Activated CD4-positive, alpha-beta T cell treated with anti-CD3 and anti-CD28 coated beads for 24 hours (primary cell): Measurements from ENCODE around the gene ZNF273.
A peak's percentile ranks its signal among the peaks of the same experiment; 100 is the strongest.

Source experiments
- DNase-seq, 2 donors: peaks; one replicate each; pipeline ENCODE4 v3.0.0-alpha.2; 2020; ENCODE audit warnings: low read depth in 2 of 2

ZNF273 gene

DNA sequence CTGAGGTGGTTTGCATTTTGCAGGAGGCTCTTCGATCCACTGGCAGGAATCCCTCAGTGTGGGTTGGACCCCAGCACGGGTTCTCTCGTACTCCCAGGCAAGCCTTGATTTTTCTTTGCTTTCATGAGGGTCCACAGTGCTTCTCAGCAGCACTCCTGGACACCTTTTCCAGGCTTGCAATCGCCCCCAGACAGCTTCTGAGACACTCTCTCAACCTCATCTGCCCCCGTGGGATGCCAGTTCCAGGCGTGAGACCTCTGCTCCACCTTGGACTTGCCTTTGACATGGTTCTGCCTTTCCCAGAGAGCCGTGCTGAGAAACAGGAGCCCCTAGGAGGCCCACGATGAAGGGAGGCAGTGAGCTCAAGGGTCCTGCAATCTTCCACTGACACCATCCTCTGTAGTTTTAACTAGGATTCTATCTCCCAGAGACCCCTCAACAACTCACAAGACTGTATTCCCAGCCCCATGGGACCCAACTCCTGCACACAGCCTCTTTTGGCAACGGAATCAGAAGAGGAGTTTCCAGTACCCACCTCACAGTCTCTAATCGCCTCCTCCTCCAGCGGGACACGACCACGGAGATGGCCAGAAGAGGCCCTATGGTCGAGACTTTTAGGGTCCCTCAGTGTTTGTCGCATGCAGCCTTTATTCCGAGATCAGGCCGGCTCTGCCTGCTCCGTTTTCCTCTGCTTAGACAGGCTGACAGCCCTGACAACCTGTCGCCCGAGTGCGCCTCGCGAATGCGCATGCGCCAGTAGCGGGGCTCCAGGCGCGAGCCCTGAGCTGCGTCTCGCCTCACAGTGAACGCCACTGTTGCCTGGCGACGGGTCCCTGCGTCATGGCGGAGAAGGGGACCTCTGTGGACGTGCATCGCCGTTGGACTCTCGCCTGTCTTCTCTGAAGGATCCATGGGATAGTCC, 26.0 kb upstream of the ZNF273 start:
- DNase-seq, result peak; percentile 49 to 55

DNA sequence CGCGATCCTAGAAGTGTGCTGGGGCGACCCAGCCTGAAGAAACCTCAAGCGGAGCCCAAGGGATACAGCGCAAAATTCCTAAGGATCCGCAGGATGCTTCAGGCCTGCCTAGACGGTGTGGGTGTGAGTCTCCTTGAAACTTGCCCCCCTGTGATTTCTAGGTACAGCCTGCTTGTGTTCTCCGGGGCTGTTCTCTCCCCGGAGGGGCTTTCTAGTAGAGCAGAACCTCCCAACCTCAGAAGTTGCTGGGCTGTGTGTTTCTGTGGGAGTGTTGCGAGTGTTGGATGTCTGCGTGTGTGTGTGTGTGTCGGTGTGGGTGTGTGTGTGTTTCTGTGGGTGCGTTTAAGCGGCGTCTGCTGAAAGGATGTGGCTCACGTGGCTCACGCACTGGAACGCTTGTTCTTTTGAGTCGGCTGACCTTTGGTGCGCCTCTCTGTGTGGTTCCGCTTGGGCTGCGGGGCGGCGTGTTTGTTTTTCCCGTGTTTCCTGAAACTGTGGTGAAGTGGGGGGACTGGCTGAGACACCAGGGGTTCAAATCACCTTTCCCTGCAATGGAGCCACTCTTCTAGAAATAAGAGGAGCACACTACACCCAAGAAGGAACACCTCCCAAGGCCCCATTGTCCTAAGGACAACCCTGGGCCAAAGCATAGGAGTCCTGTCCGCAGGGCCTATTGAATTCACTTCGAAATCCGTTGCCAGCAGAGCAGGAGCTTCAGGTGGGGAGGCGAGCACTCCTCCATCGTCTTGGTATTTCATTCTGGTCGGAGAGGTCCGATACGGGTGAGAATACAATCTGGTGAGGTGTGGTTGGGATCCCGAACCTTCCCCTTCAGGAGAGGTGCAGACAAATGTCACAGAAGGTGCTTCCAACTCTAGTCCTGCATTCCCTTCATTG, 25.1 kb upstream of the ZNF273 start:
- no peak for DNase-seq

DNA sequence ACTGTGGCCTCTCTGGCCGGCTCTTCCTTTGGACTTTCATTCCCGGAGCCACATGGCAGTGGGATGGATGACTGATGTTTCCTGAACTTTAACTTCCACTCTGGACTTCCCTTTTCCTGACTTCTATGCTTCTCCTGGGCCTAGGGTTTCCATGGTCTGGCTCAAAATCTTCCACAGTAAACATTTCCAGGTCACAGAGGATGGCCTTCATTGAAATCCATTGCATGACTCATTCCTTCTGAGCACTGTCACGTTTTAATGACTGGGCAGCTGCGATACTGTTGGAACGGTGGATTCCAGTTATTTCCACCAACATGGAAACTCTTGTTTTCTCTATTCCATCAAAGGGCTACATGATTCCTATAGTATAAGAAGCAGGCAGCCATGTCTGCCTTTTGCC, 24.4 kb upstream of the ZNF273 start:
- DNase-seq, result no peak

DNA sequence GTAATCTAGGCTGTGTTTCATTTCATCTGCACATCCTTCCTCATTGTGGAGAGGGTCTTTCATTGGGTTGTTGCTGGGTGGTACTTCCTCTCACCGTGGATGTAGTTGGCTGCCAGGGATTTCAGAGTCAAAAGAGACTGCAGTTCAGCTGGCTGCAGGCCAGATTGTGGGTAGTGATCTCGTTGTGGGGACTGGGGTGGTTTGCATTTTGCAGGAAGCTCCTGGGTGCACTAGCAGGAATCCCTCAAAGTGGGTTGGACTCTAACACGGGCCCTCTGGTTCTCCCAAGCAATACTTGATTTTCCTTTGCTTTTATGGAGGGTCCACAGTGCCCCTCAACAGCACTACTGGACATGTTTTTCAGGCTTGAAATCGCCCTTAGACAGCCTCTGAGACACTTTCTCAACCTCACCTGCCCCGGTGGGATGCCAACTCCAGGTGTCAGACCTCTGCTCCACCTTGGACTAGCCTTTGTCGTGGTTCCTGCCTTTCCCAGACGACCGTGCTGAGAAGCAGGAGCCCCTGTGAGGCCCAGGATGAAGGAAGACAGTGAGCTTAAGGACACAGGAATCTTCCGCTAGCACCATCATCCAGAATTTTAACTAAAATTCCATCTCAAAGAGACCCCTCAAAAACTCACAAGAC, 23.9 kb upstream of the ZNF273 start:
- DNase-seq, result no peak

DNA sequence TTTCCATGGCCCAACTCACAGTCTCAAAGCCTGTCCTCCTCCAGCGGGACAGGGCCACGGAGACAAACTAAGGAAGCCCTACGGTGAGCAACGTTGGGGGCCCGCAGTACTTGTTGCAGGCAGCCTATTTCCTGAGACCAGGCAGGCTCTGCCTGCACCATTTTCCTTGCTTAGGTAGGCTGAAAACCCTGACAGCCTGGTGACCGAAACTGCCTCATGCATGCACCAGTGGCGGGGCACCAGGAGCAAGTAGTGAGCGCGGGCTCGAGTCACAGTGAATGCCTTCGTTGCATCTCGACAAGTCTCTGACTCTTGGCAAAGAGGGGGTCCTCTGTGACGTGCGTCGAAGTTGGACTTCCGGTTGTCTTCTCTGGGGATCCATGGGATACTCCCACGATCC, 23.3 kb upstream of the ZNF273 start:
- DNase-seq, result no peak

DNA sequence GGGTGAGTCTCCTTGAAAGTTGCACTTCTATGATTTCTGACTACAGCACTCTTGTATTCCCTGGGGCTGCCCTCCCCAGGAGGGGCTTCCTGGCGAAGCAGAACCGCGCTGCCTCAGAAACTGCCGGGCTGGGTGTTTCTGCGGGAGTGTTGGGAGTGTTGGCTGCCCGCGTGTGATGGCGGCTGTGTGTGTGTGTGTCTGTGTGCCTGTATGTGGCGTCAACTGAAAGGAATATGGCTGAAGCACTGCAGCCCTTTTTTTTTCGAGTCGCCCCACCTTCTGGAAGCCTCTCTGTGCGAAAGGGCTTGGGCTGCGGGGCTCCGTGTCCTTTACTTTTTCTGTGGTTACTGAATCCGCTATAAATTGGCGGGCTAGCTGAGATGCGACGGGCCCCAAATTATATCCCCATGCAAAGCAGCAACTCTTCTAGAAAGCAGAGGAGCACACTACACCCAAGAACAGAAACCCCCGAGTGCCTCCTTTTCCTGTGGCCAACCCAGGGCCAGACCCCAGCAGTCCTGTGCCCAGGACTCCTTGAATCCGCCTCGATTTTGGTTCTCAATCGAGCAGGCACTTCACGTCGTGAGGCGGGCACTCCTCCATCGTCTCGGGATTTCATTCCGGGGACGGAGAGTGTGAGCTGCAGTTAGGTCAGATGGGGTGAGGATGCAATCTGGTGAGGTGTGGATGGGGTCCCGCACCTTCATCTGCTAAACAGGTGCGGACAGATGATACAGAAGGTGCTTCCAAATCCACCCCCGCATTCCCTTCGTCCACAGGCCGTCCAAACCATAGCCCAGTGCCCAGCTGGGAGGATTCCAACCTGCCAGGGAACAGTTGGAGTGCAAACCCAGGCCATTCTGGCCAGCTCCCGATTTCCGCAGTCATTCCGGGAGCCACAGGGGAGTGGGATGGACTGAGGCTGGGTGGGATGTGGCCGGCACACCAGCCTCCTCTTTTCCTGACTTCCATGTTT, 22.5 kb upstream of the ZNF273 start:
- DNase-seq, result no peak

DNA sequence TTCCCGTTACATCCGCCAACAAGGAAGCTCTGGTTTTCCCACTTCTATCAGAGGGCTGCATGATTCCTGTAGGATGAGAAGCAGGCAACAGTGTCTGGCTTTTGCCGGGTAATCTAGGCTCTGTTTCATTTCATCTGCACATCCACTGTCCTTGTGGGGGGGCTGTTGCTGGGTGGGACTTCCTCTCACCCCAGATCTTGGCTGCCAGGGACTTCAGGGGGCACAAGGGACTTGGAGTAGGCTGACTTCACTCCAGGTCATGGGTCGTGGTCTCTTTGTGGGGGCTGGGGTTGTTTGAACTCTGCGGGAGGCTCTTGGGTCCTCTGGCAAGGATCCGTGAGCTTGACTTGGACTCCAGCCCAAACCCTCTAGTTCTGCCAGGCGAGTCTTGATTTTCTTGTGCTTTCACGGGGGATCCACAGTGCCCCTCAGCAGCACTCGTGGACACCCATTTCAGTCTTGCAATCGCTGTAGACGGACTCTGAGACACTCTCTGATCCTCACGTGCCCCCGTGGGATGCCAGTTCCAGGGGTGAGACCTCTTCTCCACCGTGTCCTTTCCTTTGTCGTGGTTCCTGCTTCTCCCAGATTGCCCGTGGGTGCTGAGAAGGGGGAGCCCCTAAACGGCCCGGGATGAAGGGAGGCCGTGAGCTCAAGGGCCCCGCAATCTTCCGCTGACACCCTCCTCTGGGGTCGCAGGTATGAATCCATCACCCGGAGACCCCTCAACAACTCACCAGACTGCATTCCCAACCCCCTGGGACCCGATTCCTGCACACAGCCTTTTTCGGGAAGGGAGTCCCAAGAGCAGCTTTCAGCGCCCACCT, 21.4 kb upstream of the ZNF273 start:
- DNase-seq, result no peak

DNA sequence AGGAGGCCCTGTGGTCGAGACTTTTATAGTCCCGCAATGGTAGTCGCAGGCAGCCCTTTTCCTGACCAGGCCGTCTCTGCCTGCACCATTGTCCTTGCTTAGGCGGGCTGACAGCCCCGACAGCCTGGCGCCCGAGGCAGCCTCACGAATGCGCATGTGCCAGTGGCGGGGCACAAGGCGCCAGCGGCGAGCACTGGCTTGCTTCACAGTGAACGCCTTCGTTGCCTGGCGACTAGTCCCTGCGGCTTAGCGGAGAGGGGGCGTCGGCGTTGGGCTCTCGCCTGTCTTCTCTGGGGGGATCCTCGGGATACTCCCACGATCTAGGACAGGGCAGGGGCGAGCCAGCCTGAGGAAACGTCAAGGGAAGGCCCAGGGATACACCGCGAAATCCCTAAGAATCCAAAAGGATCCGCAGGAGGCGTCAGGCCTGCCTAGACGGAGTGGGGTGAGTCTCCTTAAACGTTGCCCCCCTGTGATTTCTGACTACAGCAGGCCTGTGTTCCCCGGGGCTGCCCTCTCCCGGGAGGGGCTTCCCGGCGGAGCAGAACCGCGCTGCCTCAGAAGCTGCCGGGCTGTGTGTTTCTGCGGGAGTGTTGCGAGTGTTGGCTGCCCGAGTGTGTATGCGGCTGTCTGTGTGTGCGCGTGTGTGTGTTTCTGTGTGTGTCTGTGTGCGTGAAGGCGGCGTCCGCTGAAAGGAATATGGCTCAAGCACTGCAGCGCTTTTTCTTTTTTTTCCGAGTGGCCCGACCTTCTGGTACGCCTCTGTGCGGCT, 20.5 kb upstream of the ZNF273 start:
- DNase-seq, result no peak

DNA sequence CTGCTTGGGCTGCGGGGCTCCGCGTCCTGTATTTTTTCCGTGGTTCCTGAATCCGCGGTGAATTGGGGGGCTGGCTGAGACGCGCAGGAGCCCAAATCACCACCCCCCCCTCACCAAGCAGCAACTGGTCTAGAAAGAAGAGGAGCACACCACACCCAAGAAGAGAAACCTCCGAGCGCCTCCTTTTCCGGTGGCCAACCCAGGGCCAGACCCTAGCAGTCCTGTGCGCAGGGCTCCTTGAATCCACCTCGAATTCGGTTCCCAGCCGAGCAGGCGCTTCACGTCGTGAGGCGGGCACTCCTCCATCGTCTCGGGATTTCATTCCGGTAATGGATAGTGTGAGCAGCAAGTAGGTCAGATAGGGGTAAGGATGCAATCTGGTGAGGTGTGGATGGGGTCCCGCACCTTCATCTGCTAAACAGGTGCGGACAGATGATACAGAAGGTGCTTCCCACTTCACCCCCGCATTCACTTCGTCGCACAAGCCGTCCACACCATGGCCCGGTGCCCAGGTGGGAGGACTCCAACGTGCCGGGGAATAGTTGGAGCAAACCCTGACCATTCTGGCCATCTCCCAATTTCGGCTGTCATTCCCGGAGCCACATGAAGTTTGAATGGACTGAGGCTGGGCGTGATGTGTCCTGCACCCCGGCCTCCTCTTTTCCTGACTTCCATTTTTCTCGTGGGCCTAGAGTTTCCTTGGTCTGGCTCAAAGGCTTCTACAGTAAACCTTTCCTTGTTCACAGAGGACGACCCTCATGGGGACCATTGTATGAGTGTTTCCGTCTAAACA, 19.8 kb upstream of the ZNF273 start:
- DNase-seq, result no peak

DNA sequence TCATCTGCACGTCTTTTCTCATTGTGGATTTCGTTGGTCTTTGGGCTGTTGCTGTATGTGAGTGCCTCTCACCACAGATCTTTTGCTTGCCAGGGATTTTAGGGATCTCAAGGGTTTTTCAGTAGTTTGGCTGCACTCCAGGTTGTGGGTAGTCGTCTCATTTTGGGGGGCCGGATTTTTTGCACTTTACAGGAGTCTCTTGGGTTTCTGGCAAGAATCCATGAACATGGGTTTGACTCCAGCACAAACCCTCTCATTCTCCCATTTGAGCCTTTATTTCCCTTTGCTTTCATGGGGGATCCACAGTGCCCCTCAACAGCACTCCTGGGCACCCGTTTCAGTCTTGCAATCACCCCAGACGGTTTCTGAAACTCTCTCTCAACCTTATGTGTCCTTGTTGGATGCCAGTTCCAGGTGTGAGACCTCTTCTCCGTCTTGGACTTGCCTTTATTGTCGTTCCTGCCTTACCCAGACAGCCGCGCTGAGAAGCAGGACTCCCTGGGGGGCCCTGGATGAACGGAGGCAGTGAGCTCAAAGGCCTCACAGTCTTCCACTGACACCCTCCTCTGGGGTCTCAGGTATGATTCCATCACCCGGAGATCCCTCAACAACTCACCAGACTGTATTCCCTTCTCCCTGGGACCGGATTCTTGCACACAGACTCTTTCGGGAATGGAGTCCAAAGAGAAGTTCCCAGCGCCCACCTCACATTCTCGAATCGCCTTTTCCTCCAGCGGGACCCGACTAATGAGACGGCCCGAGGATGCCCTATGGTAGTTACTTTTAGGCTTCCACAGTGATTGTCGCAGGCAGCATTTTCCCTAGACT, 18.8 kb upstream of the ZNF273 start:
- no peak for DNase-seq

DNA sequence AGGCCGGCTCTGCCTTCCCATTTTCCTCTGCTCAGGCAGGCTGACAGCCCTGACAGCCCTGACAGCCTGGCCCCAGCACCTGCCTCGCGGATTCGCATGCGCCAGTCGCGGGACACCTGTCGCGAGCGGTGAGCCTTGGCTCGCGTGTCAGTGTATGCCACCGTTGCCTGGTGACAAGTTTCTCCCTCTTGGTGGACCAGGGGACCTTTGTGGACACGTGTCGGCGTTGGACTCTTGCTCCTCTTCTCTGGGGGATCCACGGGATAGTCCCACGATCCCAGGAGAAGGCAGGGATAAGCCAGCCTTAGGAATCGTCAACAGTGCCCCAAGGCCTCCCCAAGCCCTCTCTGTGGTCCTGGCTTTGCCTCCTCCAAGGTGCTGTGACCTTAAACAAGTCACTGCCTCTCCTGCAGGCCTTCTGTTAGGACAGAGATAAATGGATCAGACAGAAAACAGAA, 18.1 kb upstream of the ZNF273 start:
- DNase-seq, result no peak

DNA sequence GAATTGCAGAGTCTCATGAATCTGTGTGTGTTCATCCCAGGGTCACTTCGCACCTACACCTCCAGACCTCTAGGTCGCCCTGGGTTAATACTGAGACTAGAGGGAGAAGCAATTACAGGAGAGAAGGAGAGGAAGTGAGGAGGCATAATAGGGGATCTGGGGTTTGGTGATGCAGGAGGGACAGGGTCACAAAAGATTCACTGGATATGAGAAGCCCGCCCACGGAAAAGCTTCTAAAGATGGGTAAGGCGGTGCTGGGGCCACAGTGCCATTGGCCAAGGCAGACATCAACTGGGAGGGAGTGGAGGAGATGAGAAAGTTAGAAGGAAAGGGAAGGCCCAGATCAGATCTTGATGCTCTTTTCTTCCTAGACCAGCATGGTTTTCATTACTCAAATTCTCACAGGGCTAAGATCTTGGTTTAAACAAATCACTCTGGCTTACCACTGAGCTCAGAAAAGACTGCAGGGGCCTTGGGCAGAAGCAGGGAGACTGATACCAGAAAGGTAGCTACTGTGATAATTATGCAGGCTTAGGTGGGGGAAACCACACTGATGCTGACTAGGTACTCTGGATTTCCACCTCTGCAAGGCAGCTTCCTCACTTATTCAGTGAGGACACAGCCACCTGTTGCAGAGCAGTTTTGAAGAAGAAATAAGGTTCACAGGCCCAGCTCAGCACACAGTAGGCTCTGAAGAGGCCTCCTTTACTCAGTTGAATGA, 17.4 kb upstream of the ZNF273 start:
- DNase-seq, result no peak

DNA sequence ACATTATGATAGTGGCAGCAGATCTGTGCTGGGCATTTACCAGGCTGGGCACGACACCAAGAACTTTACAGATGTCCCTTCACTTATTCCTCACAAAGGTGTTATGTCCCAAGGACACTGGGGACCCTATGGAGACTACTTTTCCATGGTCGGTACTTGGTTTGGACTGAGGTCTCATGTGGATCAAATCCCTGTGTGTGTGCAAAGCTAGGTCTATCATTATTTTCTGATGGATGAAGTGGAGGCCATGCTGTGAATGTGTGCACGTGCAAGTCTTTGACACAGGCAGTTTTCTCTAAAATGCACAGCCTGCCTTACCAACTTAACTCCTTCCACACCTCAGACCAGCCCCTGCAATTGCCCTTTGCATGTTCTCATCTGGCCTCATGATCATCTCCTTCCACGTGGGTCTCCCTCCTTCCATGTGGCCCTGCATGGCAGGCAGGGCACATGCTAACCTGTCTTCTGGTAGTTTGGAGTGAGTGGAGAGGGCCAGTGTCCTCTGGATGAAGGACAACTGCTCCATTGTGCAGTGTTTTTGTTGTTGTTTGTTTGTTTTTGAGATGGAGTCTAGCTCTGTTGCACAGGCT, 16.0 kb upstream of the ZNF273 start:
- DNase-seq, result no peak

DNA sequence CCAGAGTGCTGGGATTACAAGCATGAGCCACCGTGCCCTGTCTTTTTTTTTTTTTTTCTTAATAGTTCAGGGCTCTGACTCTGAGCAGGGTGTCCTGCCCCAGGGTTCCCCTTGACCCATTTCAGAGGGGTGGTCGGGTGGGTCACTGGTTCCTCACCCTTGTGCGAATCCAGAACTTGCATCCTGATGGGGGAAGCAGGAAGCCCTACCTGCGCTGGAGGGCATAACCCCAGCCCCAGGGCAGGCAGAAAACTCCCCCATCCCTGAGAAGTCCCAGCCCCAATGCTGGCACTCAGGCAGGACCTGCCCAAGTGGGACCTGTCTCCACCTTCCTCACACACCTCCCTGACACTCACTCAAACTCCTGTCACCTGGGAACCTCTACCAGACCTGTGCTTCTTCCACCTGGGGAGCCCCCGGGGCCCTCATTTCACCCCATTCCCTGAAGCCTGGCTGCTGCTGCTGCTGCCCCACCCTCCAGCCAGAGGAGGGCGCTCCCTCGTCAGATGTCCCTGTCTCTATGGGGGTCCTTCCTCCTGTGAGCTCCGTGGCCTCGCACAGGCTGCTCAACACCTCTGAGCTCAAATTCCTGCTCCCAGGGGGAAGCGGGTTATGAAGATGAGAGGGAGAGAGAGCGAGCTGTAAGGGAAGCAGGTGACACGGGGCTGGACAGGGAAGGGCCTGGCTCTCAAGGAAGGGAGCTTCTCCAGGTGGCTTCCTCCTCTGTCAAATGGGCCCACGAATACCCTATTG, 15.1 kb upstream of the ZNF273 start:
- no peak for DNase-seq

DNA sequence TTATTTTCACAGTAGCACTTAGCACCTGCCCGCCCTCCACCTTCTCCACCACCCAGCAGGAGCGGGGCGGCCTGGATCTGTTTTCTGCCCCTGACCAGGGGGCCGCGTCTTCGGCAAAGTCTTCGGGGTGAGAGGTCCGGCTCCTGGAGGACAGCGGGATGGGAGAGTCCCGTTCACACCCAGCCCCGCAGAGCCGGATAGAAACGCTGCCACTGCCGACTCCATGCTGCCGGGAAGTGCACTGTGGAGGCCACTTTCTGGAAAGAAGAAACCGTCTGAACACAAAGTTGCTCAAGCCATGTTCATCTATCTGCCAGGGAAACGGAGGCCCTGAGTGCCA, 14.5 kb upstream of the ZNF273 start:
- DNase-seq, result no peak
